GM13976 (cell line): Measurements from ENCODE around the gene LMNTD1.

Experiments
- DNase-seq: peaks from one replicate; pipeline ENCODE4 v3.0.0; 2012; ENCODE audit warnings: low spot score
- CTCF ChIP-seq: IDR thresholded peaks from 2 replicates; pipeline ENCODE4 v1.5.1; 2012; ENCODE audit warnings: borderline replicate concordance, mild to moderate bottlenecking; ENCODE audit not compliant: insufficient read depth; ENCODE audit errors: extremely low read depth, missing control alignments, control extremely low read depth
- in situ Hi-C: fragments of 300-500 bp; cut with MboI; formaldehyde crosslinking; loops from one replicate; pipeline ENCODE4 v1.12.0; 2022; ENCODE audit warnings: low sequenced_read_pairs, mixed read lengths, inconsistent platforms; ENCODE audit not compliant: unreplicated experiment

The LMNTD1 gene

DNA sequence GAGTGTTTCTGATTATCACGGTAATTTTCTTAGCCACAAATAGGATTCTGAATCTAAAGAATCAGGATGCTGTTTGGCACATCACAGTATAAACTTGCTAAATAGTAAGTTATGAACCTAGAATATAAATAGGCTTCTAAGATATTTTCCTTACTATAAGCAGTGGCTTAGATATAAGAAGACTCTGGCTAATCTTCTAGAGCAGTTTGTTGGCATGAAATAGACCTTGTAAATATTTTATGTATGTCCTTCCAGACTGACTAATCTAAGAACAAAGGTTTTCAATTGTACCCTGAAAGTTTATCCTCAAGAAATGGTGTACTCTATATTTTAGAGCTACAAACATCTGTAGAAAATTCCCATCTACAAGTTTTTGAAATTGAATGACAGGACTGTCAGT is 48.3 kb downstream of the LMNTD1 start:
- in situ Hi-C loops, result no loop called here
- DNase-seq, result no peak
- no peak for TF ChIP-seq CTCF

DNA sequence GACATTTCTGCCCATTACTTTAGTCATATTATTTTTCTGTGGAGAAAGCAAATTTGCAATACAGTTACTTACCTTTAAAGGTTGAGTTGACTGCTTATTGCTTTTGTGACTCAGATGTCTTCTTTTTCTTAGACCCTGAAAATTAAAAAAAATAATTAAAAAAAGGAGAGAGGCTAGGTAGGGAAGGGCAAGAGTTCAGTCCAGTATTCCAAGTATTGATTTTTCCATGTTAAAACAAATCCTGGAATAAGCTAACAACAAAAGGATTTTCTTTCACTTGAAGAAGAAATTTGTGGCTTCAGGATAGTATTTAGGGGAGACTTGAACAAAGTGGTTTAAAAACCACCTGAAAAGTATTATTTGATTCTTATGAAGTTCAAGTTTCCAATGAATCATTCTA is 49.4 kb downstream of the LMNTD1 start:
- DNase-seq, result no peak
- TF ChIP-seq CTCF, result no peak
- in situ Hi-C loops, result no loop called here

DNA sequence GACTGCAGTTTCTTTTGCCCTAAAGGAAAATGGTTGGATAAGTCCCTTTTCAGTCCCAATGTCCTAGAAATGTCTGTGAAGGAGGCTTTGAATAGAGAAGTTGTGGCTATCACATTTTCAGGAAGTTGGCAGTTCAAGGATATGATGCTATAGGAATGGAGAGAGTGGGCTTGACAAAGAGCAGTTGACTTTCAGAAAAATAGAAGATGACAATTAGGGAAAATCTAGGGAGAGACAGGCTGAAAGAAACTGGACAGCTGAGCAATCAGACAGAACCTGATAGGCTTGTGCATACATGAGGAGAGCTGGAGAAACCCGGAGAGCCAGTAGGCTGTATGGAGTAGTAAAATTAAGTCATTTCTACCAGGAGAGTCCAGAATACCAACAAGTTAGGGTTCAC is 50.5 kb downstream of the LMNTD1 start:
- no peak for DNase-seq
- TF ChIP-seq CTCF, result no peak
- in situ Hi-C loops, result no loop called here

GRCh38 chr12:25502118-25502517 is 51.0 kb downstream of the LMNTD1 start:
- no peak for DNase-seq
- no peak for TF ChIP-seq CTCF
- in situ Hi-C loops, result no loop called here

- in situ Hi-C loops, result no loop called here
- TF ChIP-seq CTCF, result no peak
- DNase-seq, result no peak
Observed at GRCh38 chr12:25501549-25501948, 51.5 kb downstream of the LMNTD1 start.

GRCh38 chr12:25500651-25501050 is 52.4 kb downstream of the LMNTD1 start:
- TF ChIP-seq CTCF, result no peak
- DNase-seq, result no peak
- in situ Hi-C loops, result no loop called here

- DNase-seq, result no peak
- in situ Hi-C loops, result no loop called here
- no peak for TF ChIP-seq CTCF
Observed at GRCh38 chr12:25497021-25497420, 56.1 kb downstream of the LMNTD1 start.
